Activated T-helper 2 cell treated with anti-CD3 and anti-CD28 coated beads, Interferon-gamma antibody, Interleukin-2, Interleukin-4, amounts not matched to agents 10 μg/mL and 5 μg/mL and 100 μg/mL, durations not matched to agents 14 hours and 24 hours and 36 hours (primary cell): ENCODE measurements around the gene CNNM3. TPM values are rescaled to one million over a fixed set of nuclear protein-coding genes. Genes with fewer than 3 reads are reported as not detected.

Experiments
- DNase-seq: peaks from one replicate; pipeline ENCODE4 v3.0.0; 2021; ENCODE audit warnings: low spot score
- H3K27ac Mint-ChIP-seq: one replicate; pipeline ENCODE4 v1.8.0; 2021; ENCODE audit warnings: mixed read lengths
- H3K27me3 Mint-ChIP-seq: one replicate; pipeline ENCODE4 v1.8.0; 2021; ENCODE audit warnings: low read depth, mixed read lengths
- H3K36me3 Mint-ChIP-seq: one replicate; pipeline ENCODE4 v1.8.0; 2021; ENCODE audit warnings: low read depth, mixed read lengths
- H3K4me1 Mint-ChIP-seq: one replicate; pipeline ENCODE4 v1.8.0; 2021; ENCODE audit warnings: low read depth, mixed read lengths
- H3K4me3 Mint-ChIP-seq: one replicate; pipeline ENCODE4 v1.8.0; 2021; ENCODE audit warnings: low read depth, mild to moderate bottlenecking, moderate library complexity, mixed read lengths
- H3K9me3 Mint-ChIP-seq: one replicate; pipeline ENCODE4 v1.8.0; 2021; ENCODE audit warnings: mixed read lengths
- intact Hi-C: fragments of 100-400 bp; cut with micrococcal nuclease; formaldehyde crosslinking; loops from one replicate; pipeline ENCODE4 v1.15.1; 2023
- total RNA-seq: library from RNA; stranded (reverse); gene quantifications from 2 replicates; pipeline ENCODE4 v1.2.3, GENCODE V29; 2022

Gene CNNM3
- total RNA-seq, 1 donor from 2014 or later = 30.4 TPM

DNA sequence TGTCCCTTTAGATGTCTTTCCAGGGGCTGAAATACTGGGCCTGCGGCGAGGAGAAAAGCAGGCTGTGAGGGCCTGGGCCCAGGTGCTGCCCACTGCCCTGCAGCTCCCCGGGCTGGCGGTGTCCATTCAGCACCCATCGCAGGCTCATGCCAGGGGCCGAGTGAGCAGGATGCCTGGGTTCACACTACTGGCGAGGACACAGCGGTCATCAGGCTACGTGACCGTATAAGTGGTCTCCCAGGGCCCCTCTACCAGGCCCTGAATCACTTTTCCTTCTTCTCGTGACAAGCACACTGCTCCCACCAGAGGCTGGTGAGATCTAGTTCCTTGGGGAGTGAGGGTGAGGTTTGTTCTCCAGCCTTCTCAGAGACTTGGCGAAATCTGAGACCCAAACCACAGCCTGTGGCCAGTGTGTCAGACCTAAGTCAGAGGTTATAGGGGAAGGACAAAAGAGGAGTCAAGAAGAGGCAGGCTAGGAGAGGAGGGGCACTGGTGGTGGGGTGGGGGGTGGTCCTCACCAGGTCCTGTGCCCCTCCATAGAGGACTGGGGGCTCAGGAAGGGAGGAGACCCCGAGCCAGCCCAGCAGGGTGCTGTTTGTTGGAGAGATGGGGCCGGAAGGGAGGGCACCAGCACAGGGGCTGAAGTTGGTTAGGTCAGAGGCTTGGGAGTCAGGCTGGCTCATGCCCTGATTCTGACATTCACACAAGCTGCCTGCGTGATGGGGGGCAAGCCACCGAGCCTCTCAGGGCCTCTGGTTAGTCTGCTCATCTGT is 60.4 kb downstream of the CNNM3 start:
- no peaks in the 10 kb centered on the region for H3K9me3 Mint-ChIP-seq

DNA sequence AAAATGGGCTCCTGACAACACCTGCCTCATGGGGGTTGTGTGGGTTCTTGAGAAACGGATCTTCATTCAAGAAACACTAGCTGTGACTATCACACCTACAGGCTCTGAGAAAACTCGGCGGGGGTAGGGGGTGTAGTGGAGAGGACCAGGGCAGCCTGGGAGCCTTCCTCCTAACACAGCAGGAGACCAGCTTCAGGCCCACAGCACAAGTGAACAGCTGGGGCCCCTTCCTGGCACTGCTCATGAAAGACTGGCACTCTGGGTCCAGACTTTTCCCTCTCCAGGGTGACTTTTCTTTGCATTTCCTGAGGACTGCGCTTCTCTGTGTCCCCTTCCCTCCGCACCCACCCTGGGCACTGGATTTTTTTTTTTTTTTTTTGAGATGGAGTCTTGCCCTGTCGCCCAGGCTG is 61.0 kb downstream of the CNNM3 start:
- no peak overlapping the region for H3K4me3 Mint-ChIP-seq
- peaks cover 1% of the 10 kb centered on the region for H3K27me3 Mint-ChIP-seq
- intact Hi-C loops = no loop called here
- no peaks in the 10 kb centered on the region for H3K9me3 Mint-ChIP-seq
- H3K36me3 Mint-ChIP-seq = no peaks in the 10 kb centered on the region
- peaks cover 10% of the 10 kb centered on the region for H3K4me1 Mint-ChIP-seq
- no peak for DNase-seq
- H3K27ac Mint-ChIP-seq = no peak overlapping the region

More for the DNA sequence above, 60.4 kb downstream of the CNNM3 start:
- no peak overlapping the region for H3K4me3 Mint-ChIP-seq
- peaks cover 1% of the 10 kb centered on the region for H3K27me3 Mint-ChIP-seq
- no peak for DNase-seq
- H3K27ac Mint-ChIP-seq = no peak overlapping the region
- intact Hi-C loops = no loop called here
- peaks cover 10% of the 10 kb centered on the region for H3K4me1 Mint-ChIP-seq
- H3K36me3 Mint-ChIP-seq = no peaks in the 10 kb centered on the region

DNA sequence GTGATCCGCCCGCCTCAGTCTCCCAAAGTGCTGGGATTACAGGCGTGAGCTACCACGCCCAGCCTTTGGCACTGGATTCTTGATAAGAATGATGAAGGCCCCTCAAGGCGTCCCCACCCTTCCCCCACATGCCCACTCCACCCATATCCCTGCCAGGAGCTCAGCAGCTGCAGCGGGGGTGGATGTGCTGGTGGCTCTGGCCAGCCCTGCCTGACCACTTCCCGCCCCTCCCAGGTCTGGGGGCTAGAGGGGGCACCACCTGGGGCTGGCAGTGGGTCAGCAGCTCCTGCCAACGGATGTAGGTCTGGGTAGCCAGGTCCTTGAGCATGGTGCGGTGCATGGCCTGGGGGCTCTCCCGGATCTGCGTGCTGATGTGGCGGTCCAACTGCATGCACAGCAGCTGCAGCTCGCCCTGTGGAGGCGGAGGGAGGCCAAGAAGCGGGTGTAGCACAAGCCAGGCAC is 61.6 kb downstream of the CNNM3 start:
- Mint-ChIP-seq H3K36me3 (no peaks in the 10 kb centered on the region), H3K4me1 (peaks cover 10% of the 10 kb centered on the region), H3K9me3 (no peaks in the 10 kb centered on the region), H3K4me3 (no peak overlapping the region), H3K27me3 (peaks cover 1% of the 10 kb centered on the region), H3K27ac (no peak overlapping the region)
- no peak for DNase-seq
- intact Hi-C loops = no loop called here

DNA sequence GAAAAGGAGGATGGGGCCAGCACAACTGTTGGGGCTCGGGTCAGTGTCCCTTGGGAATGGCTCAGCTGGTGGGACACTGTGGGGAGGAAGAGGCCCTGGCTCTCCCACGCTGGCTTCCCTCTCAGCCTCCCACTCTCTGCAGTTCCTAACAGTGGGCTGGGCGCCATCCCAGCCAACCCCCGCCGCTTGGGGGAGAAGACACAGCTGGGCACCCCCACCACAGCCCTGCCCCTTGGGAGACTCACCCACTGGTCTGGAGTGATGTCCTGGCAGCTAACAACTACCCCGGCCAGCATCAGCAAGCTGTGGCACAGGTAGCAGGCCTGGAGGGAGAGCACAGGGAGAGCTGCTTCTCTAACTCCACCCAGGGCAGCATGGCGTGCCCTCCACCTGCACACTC is 62.1 kb downstream of the CNNM3 start:
- Mint-ChIP-seq H3K27ac (no peak overlapping the region), H3K4me1 (peaks cover 8% of the 10 kb centered on the region), H3K9me3 (no peaks in the 10 kb centered on the region), H3K36me3 (no peaks in the 10 kb centered on the region), H3K4me3 (no peak overlapping the region), H3K27me3 (peaks cover 1% of the 10 kb centered on the region)
- intact Hi-C loops = no loop called here
- no peak for DNase-seq

DNA sequence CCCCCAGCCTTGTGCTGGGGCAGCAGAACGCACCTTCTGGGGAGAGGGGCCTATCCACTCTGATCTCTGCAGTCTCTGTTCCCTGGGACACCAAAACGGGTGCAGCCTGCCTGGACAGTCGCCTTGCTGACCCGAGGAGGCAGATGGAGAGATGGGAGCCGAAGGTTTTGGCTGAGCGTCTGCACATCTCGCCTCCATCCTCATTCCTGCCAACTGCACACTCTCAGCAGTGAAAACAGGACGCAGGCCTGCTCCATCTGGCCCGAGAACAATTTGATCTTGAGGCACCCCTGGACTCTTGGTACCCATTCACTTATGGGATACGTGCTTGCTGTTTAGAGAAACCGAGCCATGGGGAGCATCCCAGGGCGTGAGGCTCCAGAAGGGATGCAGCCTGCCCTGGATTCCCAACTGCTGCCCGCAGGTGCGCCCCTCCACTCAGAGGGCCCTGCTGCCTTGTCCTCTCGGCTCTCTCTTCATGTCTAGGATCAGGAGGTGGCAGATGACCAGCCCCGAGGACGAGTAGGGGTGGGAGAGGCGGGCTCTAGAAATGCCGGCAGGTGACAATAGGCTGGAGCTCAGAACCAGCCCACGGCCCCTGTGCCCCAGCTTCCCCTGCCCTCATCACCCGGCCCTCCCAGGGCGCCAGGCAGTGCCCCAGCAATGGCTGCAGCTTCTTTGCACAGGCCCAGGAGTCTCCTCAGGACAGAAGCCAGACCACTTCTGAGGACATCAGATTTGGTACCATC is 62.9 kb downstream of the CNNM3 start:
- H3K9me3 Mint-ChIP-seq = no peaks in the 10 kb centered on the region
- peaks cover 6% of the 10 kb centered on the region for H3K4me1 Mint-ChIP-seq
- peaks cover 1% of the 10 kb centered on the region for H3K27me3 Mint-ChIP-seq
- intact Hi-C loops = no loop called here
- no peak overlapping the region for H3K4me3 Mint-ChIP-seq
- H3K27ac Mint-ChIP-seq = no peak overlapping the region
- H3K36me3 Mint-ChIP-seq = no peaks in the 10 kb centered on the region
- DNase-seq = no peak

DNA sequence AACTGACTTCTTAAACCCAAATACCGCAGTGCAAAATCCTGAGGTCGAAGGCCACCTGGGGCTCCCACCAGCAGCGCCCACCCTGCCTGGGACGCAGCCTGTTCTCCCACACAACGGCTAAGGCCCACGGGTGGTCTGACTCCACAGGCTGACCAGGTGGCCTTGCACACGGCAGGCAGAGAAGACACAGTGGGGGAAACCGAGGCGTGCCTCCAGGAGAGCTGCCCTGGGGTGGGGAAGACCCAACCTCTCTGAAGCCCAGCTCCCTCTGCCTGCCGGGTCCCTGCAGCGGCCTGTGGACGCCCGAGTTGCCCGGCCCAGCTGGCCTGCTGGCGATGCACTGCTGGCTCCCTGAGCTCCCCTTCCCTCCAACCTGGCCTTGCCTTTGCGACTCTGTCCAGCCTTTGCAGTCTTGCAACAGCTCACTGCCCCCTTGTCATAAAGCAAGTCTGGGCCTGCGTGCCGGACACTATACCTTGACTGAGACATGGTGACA is 63.5 kb downstream of the CNNM3 start:
- Mint-ChIP-seq H3K36me3 (no peaks in the 10 kb centered on the region), H3K27me3 (peaks cover 1% of the 10 kb centered on the region), H3K4me3 (no peak overlapping the region), H3K27ac (no peak overlapping the region), H3K9me3 (no peaks in the 10 kb centered on the region), H3K4me1 (peaks cover 2% of the 10 kb centered on the region)
- intact Hi-C loops = no loop called here
- DNase-seq = no peak

DNA sequence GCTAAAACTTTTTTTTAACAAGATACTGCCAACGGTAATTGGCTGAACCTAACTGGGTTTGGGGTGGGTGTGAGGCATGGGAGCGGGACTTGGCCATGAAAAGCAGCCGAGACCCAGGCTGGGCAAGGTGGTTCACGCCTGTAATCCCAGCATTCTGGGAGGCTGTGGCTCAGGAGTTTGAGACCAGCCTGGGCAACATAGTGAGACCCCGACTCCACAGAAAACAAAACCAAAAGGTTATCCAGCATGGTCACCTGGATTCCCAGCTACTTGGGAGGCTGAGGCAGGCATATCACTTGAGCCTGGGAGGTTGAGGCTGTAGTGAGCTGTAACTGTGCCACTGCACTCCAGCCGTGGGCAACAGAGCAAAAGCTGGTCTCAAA is 64.8 kb downstream of the CNNM3 start:
- no peak for DNase-seq
- no peak overlapping the region for H3K4me3 Mint-ChIP-seq
- H3K36me3 Mint-ChIP-seq = no peaks in the 10 kb centered on the region
- H3K4me1 Mint-ChIP-seq = peaks cover 2% of the 10 kb centered on the region
- intact Hi-C loops = no loop called here
- H3K9me3 Mint-ChIP-seq = no peaks in the 10 kb centered on the region
- H3K27me3 Mint-ChIP-seq = no peaks in the 10 kb centered on the region
- no peak overlapping the region for H3K27ac Mint-ChIP-seq

DNA sequence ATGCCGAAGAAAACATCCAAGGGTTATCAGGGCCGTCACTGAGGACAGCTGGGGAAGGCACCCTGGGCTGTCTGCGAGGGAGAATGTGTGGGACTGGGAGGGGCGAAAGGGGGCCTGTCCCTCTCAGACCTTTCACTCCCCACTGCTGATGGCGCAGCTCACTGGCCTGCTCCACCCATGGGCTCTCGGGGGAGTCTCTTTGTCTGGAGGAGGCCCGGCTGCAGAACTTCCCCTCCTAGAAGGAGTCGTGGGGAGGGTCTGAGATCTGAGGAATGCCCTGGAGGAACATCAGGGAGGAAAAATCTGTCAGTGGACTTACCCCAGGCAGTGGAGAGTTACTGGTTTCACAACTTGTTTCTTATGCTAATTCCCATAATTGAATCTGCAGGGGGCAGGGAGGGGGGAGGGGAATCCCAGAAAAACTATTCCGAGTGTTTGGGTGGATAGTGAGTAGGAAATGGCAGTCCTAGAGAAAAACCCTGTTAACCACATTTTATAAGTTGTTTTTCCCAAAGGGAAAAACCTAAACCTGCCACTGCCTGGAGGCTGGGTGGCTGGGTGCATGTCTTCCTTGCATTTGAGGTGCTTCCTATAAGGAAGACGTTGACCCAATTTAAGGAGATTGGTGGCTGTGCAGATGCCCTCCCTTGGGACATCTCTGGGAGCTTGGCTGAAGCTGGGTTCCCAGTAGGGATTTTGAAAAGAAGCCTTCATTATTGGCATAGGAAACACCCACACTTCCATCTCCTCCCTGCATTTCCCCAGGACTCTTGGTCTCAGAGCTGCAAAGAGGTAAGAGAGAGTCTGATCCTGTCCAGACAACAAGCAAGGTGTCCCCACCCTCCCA is 65.5 kb downstream of the CNNM3 start:
- Mint-ChIP-seq H3K27me3 (no peaks in the 10 kb centered on the region), H3K4me3 (no peak overlapping the region), H3K9me3 (no peaks in the 10 kb centered on the region), H3K36me3 (no peaks in the 10 kb centered on the region), H3K4me1 (no peaks in the 10 kb centered on the region), H3K27ac (no peak overlapping the region)
- no peak for DNase-seq
- intact Hi-C loops = no loop called here

DNA sequence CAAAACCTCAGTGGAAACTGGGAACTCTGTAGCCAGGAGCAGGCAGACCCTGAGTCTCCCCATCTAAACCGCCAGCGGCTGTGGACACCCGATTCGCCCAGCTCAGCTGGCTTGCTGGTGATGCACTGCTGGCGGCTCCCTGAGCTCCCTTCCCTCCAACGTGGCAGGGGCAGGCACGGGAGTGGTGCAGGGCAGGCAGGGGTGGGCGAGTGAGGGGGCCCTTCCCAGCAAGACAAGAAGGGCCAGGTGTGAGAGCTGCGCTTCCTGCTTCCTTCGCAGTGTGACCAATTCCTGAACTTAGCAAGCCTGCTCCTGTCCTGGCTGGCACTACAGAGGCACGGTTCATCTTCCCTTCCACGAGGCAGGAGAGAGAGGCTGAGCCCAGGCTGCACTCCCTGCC is 66.2 kb downstream of the CNNM3 start:
- no peak overlapping the region for H3K4me3 Mint-ChIP-seq
- intact Hi-C loops = no loop called here
- no peaks in the 10 kb centered on the region for H3K9me3 Mint-ChIP-seq
- no peak for DNase-seq
- H3K4me1 Mint-ChIP-seq = no peaks in the 10 kb centered on the region
- H3K27me3 Mint-ChIP-seq = peaks cover under 1% of the 10 kb centered on the region
- H3K27ac Mint-ChIP-seq = no peak overlapping the region
- no peaks in the 10 kb centered on the region for H3K36me3 Mint-ChIP-seq

DNA sequence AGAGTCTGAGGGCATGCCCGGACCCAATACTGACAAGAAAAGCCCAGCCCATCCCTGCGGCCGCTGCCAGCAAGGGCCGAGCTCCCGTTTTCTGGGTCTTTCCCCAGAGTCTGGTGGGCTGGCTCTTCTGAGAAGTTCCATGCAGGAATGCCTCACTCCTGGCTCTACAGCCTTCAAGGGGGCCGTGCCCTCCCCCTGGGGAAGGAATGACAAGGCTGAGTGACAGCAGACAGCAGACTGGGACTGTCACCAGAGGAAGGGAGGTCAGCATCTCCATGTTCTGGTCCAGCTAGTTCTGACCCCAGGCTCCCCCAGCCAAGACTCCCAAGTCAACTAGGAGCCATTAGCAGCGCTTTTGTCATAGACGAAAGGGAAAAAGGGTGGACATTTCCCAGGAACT is 66.8 kb downstream of the CNNM3 start:
- no peaks in the 10 kb centered on the region for H3K9me3 Mint-ChIP-seq
- no peak for DNase-seq
- H3K4me3 Mint-ChIP-seq = no peak overlapping the region
- H3K36me3 Mint-ChIP-seq = no peaks in the 10 kb centered on the region
- intact Hi-C loops = no loop called here
- H3K27ac Mint-ChIP-seq = no peak overlapping the region
- no peaks in the 10 kb centered on the region for H3K4me1 Mint-ChIP-seq
- peaks cover 1% of the 10 kb centered on the region for H3K27me3 Mint-ChIP-seq

DNA sequence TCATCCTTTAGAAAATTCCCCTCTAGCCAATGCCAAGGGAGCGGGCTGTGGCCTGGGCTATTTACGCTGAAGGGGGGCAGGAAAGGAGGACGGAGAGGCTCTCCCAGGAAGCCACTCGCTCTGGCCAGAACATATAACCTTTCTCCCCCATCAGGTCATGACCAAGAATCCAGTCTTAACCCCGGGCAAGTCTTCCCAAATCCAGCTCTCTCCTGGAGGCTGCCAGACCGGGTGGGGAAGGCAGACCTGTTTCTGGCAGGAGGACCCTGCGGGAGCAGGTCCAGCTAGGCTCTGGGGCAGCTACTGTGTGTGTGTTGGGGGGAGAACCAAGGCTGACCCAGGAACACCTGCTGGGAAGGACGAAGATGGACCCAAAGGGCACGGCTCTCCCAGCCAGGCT is 67.2 kb downstream of the CNNM3 start:
- DNase-seq = no peak
- Mint-ChIP-seq H3K27me3 (peaks cover 1% of the 10 kb centered on the region), H3K9me3 (no peaks in the 10 kb centered on the region), H3K27ac (no peak overlapping the region), H3K36me3 (no peaks in the 10 kb centered on the region), H3K4me1 (peaks cover 3% of the 10 kb centered on the region), H3K4me3 (no peak overlapping the region)
- intact Hi-C loops = no loop called here
